A549 (cell line): Measurements from ENCODE around the gene PCBP3.

Experiments used
- CHD2 ChIP-seq: fragments of 150-350 bp; IDR thresholded peaks from 2 replicates; pipeline ENCODE4 v1.6.1; 2014; ENCODE audit warnings: low read length; ENCODE audit not compliant: partially characterized antibody
- CHD4 ChIP-seq: fragments of 200-600 bp; sonication (generic); IDR thresholded peaks from 2 replicates; pipeline ENCODE4 v1.6.1; 2016; ENCODE audit warnings: antibody characterized with exemption, mild to moderate bottlenecking, borderline replicate concordance
- CTCF ChIP-seq: fragments of >200 bp; sonication (Bioruptor Twin); formaldehyde crosslinking; IDR thresholded peaks from 3 replicates; pipeline ENCODE4 v1.5.1; 2016
- JUN ChIP-seq, 2 experiments: fragments of >200 bp; sonication (Bioruptor Twin); formaldehyde crosslinking; IDR thresholded peaks; 2 replicates in 1 of 2; 3 replicates in 1 of 2; pipeline ENCODE4 v1.6.1; 2016 to 2017
- NR3C1 ChIP-seq: fragments of >200 bp; sonication (Bioruptor Twin); formaldehyde crosslinking; IDR thresholded peaks from 3 replicates; pipeline ENCODE4 v1.6.1; 2017
- POLR2A ChIP-seq: IDR thresholded peaks from 2 replicates; pipeline ENCODE4 v1.6.1; 2012; ENCODE audit warnings: mild to moderate bottlenecking, low read length
- RAD21 ChIP-seq, 2 experiments: fragments of >200 bp in 1 of 2; sonication (Bioruptor Twin) in 1 of 2; formaldehyde crosslinking in 1 of 2; IDR thresholded peaks in 1 of 2; conservative IDR thresholded peaks in 1 of 2; 2 replicates in 1 of 2; 3 replicates in 1 of 2; pipeline ENCODE4 v1.6.1; 2012 to 2018; ENCODE audit warnings: inconsistent platforms in 1 of 2
- SMC3 ChIP-seq: fragments of >200 bp; sonication (Bioruptor Twin); formaldehyde crosslinking; IDR thresholded peaks from 3 replicates; pipeline ENCODE4 v1.6.1; 2018; ENCODE audit warnings: inconsistent platforms
- TP53 ChIP-seq: fragments of 250-450 bp; sonication (Bioruptor Pico); IDR thresholded peaks from 2 replicates; pipeline ENCODE4 v1.5.0; 2021; ENCODE audit warnings: mild to moderate bottlenecking, moderate library complexity

- TF ChIP-seq CTCF (no peak), POLR2A (no peak), NR3C1 (no peak), SMC3 (no peak), CHD2 (no peak), TP53 (no peak), JUN (IDR thresholded peaks at IDR 0.05) (no peak), RAD21 (conservative IDR thresholded peaks at IDR 0.05 in 1 of 2, IDR thresholded peaks at IDR 0.05 in 1 of 2) (no peak), CHD4 (no peak)
Measured at GRCh38 chr21:45870421-45870820, 226.9 kb downstream of the PCBP3 start.
